ENCODE results near the gene CD300LB.
A peak's percentile ranks its signal among the peaks of the same experiment; 100 is the strongest.
"Not testable (repeated sequence)": the region's sequence is repeated elsewhere in the genome, so short reads cannot be mapped to it uniquely, and the experiment has no call there.

Gene CD300LB

GRCh38 chr17:74493331-74493833, 37.9 kb downstream of the CD300LB start:
- DNase-seq (ENCODE audit: low read depth in 3 of 3), result peak; percentile 28 to 47 (median 34)

GRCh38 chr17:74491626-74492025, 39.6 kb downstream of the CD300LB start:
- no peak for DNase-seq (ENCODE audit: low read depth in 3 of 3)

GRCh38 chr17:74490716-74491115, 40.6 kb downstream of the CD300LB start:
- no peak for DNase-seq (ENCODE audit: low read depth in 3 of 3)

GRCh38 chr17:74488276-74488675, 43.0 kb downstream of the CD300LB start:
- not testable (repeated sequence) for DNase-seq (ENCODE audit: low read depth in 3 of 3)

GRCh38 chr17:74485841-74486240, 45.4 kb downstream of the CD300LB start:
- no peak for DNase-seq (ENCODE audit: low read depth in 3 of 3)

- DNase-seq (ENCODE audit: low read depth in 3 of 3), result no peak
Measured at GRCh38 chr17:74485022-74485743, 46.1 kb downstream of the CD300LB start.

- no peak for DNase-seq (ENCODE audit: low read depth in 3 of 3)
Measured at GRCh38 chr17:74484066-74484465, 47.2 kb downstream of the CD300LB start.

GRCh38 chr17:74481621-74482020, 49.7 kb downstream of the CD300LB start:
- DNase-seq (ENCODE audit: low read depth in 3 of 3), result no peak

DNA sequence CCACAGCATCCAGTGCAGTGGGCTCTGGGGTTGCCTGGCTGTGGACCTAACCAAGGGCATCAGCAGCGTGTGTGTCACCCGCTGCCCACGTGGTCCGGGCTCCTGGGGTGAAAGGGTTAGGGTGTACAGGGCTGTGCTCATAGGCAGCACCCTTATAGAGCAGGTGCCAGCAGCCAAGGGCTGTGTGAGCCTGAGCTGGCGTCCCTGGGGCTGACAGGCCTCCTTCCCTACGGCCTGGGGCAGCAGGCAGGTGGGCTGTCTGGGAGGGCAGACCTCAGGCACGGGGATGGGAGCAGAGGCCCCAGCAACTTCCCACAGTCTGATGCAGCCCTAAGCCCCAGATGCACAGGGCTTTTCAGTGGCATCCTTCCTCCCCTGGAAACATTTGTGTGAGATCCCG, 51.0 kb downstream of the CD300LB start:
- no peak for DNase-seq (ENCODE audit: low read depth in 3 of 3)

DNA sequence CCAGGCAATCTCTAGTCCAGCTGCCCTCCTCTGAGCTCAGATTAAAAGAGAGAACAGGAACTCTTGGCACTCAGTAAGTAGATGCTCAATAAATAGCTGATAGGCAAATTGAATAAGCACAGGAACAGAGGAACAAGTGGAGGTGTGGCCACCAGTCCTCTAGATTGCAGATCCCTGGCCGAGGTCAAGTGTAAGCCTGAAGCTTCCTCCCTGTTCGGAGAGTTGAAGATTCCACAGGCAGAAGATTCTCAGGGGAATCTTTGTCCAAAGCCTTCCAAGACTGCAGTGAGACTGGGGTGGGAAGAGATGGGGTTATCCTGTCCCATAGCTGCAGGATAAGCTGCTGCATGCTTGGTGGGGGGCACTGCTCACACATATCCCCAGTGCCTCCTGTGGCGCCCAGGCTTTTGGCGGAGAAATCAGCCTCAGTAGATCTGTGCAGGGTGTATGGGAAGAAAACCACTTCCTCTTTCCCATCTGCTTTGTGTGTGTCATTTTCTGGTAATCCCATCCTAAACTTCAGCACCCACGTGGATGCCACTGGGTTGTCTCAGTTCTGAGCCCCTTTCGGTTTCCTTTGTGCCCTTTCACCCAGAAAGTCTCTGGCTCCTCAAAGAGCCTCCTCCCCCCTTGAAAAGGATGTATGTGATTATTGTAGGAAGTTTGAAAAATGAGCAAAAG, 52.7 kb downstream of the CD300LB start:
- DNase-seq (ENCODE audit: low read depth in 3 of 3), result no peak

DNA sequence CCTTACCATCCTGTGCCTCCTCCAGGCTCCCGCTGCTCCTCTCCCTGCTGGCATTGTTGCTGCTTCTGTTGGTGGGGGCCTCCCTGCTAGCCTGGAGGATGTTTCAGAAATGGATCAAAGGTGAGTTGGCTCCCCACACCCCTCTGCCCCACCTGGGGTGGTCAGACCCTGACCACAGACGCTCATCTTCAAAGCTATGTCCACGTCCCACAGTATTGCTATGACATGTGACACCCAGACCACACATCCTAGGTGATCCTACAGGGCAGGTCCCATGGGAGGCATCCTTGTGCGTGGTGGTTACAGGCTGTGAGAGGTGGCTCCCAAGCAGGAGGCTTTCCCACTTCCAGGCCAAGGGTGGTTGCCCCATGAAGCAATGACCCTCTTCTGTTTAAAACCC, 53.9 kb downstream of the CD300LB start:
- no peak for DNase-seq (ENCODE audit: low read depth in 3 of 3)

GRCh38 chr17:74475189-74475588, 56.1 kb downstream of the CD300LB start:
- DNase-seq (ENCODE audit: low read depth in 3 of 3), result no peak

- DNase-seq (ENCODE audit: low read depth in 3 of 3), result no peak
Measured at GRCh38 chr17:74474043-74474792, 57.1 kb downstream of the CD300LB start.

- no peak for DNase-seq (ENCODE audit: low read depth in 3 of 3)
Measured at GRCh38 chr17:74473294-74473693, 58.0 kb downstream of the CD300LB start.

GRCh38 chr17:74472890-74473289, 58.4 kb downstream of the CD300LB start:
- DNase-seq (ENCODE audit: low read depth in 3 of 3), result no peak

- no peak for DNase-seq (ENCODE audit: low read depth in 3 of 3)
Measured at GRCh38 chr17:74471341-74471740, 59.9 kb downstream of the CD300LB start.
